Omental fat pad (tissue), 4 donors: ENCODE measurements around the gene DLG1. TPM values are rescaled to one million over a fixed set of nuclear protein-coding genes. Genes with fewer than 3 reads are reported as not detected.

ENCODE experiments used
- ATAC-seq: fragments of 150-250 bp; one replicate; pipeline ENCODE4 v1.9.1; 2016; ENCODE audit warnings: mild to moderate bottlenecking, moderate library complexity; ENCODE audit not compliant: low FRiP score
- DNase-seq: peaks from one replicate; pipeline ENCODE4 v3.0.0-alpha.2; 2019; ENCODE audit warnings: low spot score
- total RNA-seq, 4 donors: library from RNA; depleted of rRNA; stranded (reverse); fragments of >200 nt; gene quantifications; one replicate each; pipeline ENCODE4 v1.1.0, GENCODE V29; 2016
- TF ChIP-seq, protein P1 (sequence below), 3 donors: fragments of 450-650 bp; IDR thresholded peaks; one replicate each; pipeline ENCODE4 v1.5.1; 2016 to 2017; ENCODE audit warnings: antibody characterized with exemption in 3 of 3, mild to moderate bottlenecking in 3 of 3, moderate library complexity in 2 of 3

DLG1 gene
- total RNA-seq, 4 donors from 2014 or later, result 47.1 to 65.4 (median 60.2) TPM

DNA sequence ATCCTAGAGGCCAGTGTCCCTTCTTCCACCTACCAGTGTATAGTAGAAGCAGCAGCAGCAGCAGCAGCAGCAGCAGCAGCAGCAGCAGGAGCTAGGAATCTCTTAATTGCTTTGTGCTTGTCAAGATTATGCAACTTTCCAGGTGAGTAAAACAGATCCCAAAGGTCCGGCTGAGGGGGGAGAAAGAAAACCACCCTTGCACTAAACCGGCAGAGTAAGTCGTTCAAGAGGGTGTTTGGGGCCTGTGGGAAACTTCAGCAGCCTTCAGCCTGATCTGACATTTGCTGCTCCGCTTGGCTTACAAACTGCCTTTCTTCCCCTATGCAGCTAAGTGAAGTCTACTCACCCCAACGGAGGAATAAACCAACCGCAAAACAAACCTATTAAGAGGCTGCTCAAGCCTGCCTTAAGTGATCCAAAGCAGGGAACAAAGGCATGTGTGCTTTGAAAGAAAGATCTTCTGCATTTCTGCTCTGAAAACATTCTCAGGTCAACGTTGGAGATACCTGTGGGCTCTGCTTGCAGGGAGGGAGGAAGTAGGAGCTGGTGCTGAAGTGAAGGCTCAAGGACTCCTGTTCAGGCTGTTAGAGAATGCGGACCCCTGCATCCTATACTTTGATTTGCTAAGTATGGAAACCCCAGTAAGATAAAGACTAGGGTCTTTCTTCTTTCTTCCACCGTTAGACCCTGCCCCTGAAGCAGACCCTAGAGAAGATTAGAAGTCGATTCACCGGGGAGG, 35.7 kb upstream of the DLG1 start:
- TF ChIP-seq, protein P1, sequence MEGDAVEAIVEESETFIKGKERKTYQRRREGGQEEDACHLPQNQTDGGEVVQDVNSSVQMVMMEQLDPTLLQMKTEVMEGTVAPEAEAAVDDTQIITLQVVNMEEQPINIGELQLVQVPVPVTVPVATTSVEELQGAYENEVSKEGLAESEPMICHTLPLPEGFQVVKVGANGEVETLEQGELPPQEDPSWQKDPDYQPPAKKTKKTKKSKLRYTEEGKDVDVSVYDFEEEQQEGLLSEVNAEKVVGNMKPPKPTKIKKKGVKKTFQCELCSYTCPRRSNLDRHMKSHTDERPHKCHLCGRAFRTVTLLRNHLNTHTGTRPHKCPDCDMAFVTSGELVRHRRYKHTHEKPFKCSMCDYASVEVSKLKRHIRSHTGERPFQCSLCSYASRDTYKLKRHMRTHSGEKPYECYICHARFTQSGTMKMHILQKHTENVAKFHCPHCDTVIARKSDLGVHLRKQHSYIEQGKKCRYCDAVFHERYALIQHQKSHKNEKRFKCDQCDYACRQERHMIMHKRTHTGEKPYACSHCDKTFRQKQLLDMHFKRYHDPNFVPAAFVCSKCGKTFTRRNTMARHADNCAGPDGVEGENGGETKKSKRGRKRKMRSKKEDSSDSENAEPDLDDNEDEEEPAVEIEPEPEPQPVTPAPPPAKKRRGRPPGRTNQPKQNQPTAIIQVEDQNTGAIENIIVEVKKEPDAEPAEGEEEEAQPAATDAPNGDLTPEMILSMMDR (IDR thresholded peaks at IDR 0.05), result no peak
- DNase-seq, result no peak
- ATAC-seq, result no peak

GRCh38 chr3:197331131-197331530, 32.7 kb upstream of the DLG1 start:
- no peak for DNase-seq
- ATAC-seq, result no peak
- TF ChIP-seq, protein P1 (IDR thresholded peaks at IDR 0.05), result no peak

- DNase-seq (no peak), ATAC-seq (no peak)
- TF ChIP-seq, protein P1 (IDR thresholded peaks at IDR 0.05), result no peak
Measured at GRCh38 chr3:197329382-197329781, 31.0 kb upstream of the DLG1 start.

DNA sequence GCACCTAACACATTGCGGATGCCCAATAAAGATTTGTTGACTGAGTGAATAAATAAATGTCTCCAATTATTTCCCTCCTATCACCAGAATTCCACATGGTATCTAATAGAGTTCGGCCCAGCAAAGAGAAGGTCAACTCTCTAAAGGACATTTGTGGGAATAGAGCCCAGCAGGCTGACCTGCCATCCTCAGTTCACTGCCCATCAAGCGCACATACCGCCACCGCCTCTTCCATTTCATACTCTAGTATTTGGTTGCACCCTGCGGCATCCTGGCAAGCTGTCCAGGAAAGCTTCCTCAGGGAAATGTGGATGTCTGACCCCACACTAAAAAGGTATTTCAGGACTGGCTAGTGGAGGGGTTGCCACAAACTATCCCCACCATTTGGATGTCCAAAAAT, 29.8 kb upstream of the DLG1 start:
- ATAC-seq, result no peak
- no peak for DNase-seq
- TF ChIP-seq, protein P1 (IDR thresholded peaks at IDR 0.05), result no peak

DNA sequence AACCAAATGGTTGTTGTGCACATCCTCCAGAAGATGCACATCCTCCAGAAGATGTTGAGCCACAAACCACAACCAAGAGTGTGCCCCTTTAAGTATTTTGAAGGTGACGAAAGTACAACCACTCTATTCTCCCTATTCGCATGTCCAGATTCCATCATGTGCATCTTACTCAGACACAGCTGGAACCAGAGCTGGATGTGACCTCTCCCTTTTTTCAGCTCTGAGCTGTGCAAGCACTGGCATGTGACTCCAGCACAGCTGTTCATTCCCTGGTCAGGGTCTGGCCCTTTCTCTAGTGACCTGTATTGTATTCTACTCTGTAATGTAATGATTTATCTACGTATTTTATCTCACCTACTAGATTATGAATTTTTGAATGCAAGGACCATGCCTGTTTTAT, 29.3 kb upstream of the DLG1 start:
- no peak for ATAC-seq

DNA sequence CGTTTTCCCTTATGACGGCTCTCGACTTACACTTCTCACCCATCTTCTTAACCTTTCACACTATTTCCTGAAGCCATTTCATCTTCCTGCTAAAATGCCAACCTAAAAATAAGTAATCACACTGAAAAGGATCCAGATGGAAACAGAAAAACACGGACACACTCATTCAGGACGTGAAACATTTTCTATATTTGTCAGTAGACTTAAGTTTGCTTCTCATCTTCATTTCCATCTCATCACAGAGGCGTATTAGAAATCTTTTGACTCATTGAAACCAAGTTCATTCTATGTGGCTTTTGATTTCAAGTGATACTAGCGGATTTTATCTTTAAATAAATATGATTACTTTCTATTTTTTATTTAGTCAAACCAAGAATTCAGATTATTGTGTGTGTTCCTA, 27.4 kb upstream of the DLG1 start:
- ATAC-seq (no peak), DNase-seq (no peak)
- TF ChIP-seq, protein P1 (IDR thresholded peaks at IDR 0.05), result no peak

More for the DNA sequence above, 29.3 kb upstream of the DLG1 start:
- DNase-seq, result no peak
- TF ChIP-seq, protein P1 (IDR thresholded peaks at IDR 0.05), result no peak

DNA sequence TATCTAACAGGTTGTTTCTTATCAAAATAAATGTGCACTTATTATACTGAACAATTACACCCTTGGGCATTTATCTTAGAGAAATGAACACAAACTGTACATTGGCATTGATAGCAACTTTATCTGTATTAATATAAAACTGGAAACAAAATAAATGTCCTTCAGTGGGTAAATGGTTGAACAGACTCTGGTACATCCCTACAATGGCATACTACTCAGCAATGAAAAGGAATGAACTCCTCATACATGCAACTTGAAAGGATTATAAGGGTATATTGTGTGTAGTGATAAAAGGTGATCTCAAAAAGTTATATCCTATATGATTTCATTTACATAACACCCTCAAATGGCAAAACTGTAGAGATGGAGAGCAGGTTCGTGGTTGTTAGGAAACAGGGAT, 23.7 kb upstream of the DLG1 start:
- no peak for DNase-seq
- no peak for ATAC-seq
- TF ChIP-seq, protein P1 (IDR thresholded peaks at IDR 0.05), result no peak
